ENCODE results near the gene ARSA.

- no peak for TF ChIP-seq EZH2 (IDR thresholded peaks at IDR 0.05)
- TF ChIP-seq POLR2AphosphoS5 (IDR thresholded peaks at IDR 0.05; ENCODE audit: borderline replicate concordance, low read depth, low read length) = no peak
- no peak for TF ChIP-seq FOXP2 (optimal IDR thresholded peaks at IDR 0.05; ENCODE audit: control extremely low read depth, extremely low read length, insufficient read depth)
Observed at GRCh38 chr22:50656122-50657070, 28.4 kb upstream of the ARSA start.

All from SK-N-MC (cell line).